ENCODE measurements around the gene FRY.

DNA sequence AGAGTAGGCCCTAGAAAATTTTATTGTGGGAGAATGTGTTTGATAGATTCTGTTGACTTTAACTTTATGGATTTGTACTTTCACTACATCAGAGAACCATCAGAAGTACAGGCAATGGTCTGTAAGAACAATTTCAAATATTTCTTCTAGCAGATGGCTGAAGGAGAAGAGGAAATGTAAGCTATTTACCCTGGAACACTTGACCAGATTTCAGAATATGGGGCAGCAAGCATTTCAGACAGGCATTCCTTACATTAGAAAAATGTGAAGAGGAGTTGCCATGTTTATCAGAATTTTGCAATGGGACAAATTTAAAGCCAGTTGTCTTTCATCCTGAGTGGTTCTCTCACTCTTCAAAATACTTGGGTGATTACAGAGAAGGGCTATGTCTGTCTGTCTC, 7.5 kb downstream of the FRY start:
- TF ChIP-seq POLR2A (IDR thresholded peaks at IDR 0.05), result no peak
- TF ChIP-seq, protein P1, sequence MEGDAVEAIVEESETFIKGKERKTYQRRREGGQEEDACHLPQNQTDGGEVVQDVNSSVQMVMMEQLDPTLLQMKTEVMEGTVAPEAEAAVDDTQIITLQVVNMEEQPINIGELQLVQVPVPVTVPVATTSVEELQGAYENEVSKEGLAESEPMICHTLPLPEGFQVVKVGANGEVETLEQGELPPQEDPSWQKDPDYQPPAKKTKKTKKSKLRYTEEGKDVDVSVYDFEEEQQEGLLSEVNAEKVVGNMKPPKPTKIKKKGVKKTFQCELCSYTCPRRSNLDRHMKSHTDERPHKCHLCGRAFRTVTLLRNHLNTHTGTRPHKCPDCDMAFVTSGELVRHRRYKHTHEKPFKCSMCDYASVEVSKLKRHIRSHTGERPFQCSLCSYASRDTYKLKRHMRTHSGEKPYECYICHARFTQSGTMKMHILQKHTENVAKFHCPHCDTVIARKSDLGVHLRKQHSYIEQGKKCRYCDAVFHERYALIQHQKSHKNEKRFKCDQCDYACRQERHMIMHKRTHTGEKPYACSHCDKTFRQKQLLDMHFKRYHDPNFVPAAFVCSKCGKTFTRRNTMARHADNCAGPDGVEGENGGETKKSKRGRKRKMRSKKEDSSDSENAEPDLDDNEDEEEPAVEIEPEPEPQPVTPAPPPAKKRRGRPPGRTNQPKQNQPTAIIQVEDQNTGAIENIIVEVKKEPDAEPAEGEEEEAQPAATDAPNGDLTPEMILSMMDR (IDR thresholded peaks at IDR 0.05 in 8 of 11, conservative IDR thresholded peaks at IDR 0.05 in 3 of 11), result no peak
